AG20443 (cell line): ENCODE results near the gene ZBTB7C.

ENCODE experiments used
- DNase-seq: peaks from one replicate; pipeline ENCODE4 v3.0.0; 2012; ENCODE audit warnings: low spot score, mixed read lengths

ZBTB7C gene

GRCh38 chr18:48034651-48035555, 374.3 kb downstream of the ZBTB7C start:
- DNase-seq: no peak

- DNase-seq: peak; percentile 33
Measured at GRCh38 chr18:48033790-48034650, 375.2 kb downstream of the ZBTB7C start.

GRCh38 chr18:48032876-48033789, 376.1 kb downstream of the ZBTB7C start:
- peak; percentile 59 for DNase-seq

GRCh38 chr18:48031641-48032040, 377.5 kb downstream of the ZBTB7C start:
- no peak for DNase-seq

GRCh38 chr18:48030616-48031480, 378.3 kb downstream of the ZBTB7C start:
- DNase-seq: peak; percentile 76

- DNase-seq: no peak
Measured at GRCh38 chr18:48029296-48029986, 379.7 kb downstream of the ZBTB7C start.

GRCh38 chr18:48028696-48029095, 380.5 kb downstream of the ZBTB7C start:
- no peak for DNase-seq

- no peak for DNase-seq
Measured at GRCh38 chr18:48028081-48028480, 381.1 kb downstream of the ZBTB7C start.

GRCh38 chr18:48027401-48027963, 381.7 kb downstream of the ZBTB7C start:
- DNase-seq: no peak

- DNase-seq: no peak
Measured at GRCh38 chr18:48026216-48026615, 383.0 kb downstream of the ZBTB7C start.

- no peak for DNase-seq
Measured at GRCh38 chr18:48024881-48025660, 384.1 kb downstream of the ZBTB7C start.

GRCh38 chr18:48024009-48024512, 385.1 kb downstream of the ZBTB7C start:
- DNase-seq: no peak

GRCh38 chr18:48023334-48024008, 385.7 kb downstream of the ZBTB7C start:
- peak; percentile 52 for DNase-seq

GRCh38 chr18:48022531-48023329, 386.5 kb downstream of the ZBTB7C start:
- DNase-seq: peak; percentile 72

- DNase-seq: no peak
Measured at GRCh38 chr18:48022021-48022420, 387.2 kb downstream of the ZBTB7C start.

- no peak for DNase-seq
Measured at GRCh38 chr18:48021273-48021914, 387.8 kb downstream of the ZBTB7C start.
